ENCODE measurements around the gene AKT1S1.

AKT1S1 gene

GRCh38 chr19:49853852-49854377 lies 23.2 kb downstream of the AKT1S1 start:
- DNase-seq (ENCODE audit: low spot score): no peak

- no peak for DNase-seq (ENCODE audit: low spot score)
Measured at GRCh38 chr19:49852631-49853126, 24.5 kb downstream of the AKT1S1 start.

GRCh38 chr19:49851456-49852259 lies 25.5 kb downstream of the AKT1S1 start:
- peak; percentile 38 for DNase-seq (ENCODE audit: low spot score)

- DNase-seq (ENCODE audit: low spot score): peak; percentile 97
Measured at GRCh38 chr19:49850487-49851342, 26.4 kb downstream of the AKT1S1 start, which contains the start of gene PTOV1. TSS of gene PTOV1 (plus strand) at chr19:49851159.

GRCh38 chr19:49850221-49850486 lies 27.0 kb downstream of the AKT1S1 start:
- DNase-seq (ENCODE audit: low spot score): no peak

- DNase-seq (ENCODE audit: low spot score): no peak
Measured at GRCh38 chr19:49849433-49850220, 27.5 kb downstream of the AKT1S1 start.

- no peak for DNase-seq (ENCODE audit: low spot score)
Measured at GRCh38 chr19:49848938-49849337, 28.2 kb downstream of the AKT1S1 start.

GRCh38 chr19:49847731-49848696 lies 29.1 kb downstream of the AKT1S1 start:
- DNase-seq (ENCODE audit: low spot score): peak; percentile 76

GRCh38 chr19:49846408-49846807 lies 30.7 kb downstream of the AKT1S1 start:
- DNase-seq (ENCODE audit: low spot score): no peak

- DNase-seq (ENCODE audit: low spot score): no peak
Measured at GRCh38 chr19:49845414-49845813, 31.7 kb downstream of the AKT1S1 start.

- DNase-seq (ENCODE audit: low spot score): no peak
Measured at GRCh38 chr19:49844138-49845095, 32.7 kb downstream of the AKT1S1 start.

GRCh38 chr19:49843265-49843664 lies 33.9 kb downstream of the AKT1S1 start:
- no peak for DNase-seq (ENCODE audit: low spot score)

GRCh38 chr19:49840736-49841249 lies 36.4 kb downstream of the AKT1S1 start:
- DNase-seq (ENCODE audit: low spot score): no peak

- DNase-seq (ENCODE audit: low spot score): no peak
Measured at GRCh38 chr19:49840321-49840720, 36.8 kb downstream of the AKT1S1 start.

GRCh38 chr19:49839713-49840112 lies 37.4 kb downstream of the AKT1S1 start:
- DNase-seq (ENCODE audit: low spot score): no peak

GRCh38 chr19:49838885-49839588 lies 38.1 kb downstream of the AKT1S1 start:
- no peak for DNase-seq (ENCODE audit: low spot score)

GRCh38 chr19:49837425-49837824 lies 39.7 kb downstream of the AKT1S1 start:
- no peak for DNase-seq (ENCODE audit: low spot score)

- DNase-seq (ENCODE audit: low spot score): no peak
Measured at GRCh38 chr19:49837009-49837310, 40.2 kb downstream of the AKT1S1 start.
